Measurements from ENCODE around the gene NOP53. TPM values are rescaled to one million over a fixed set of nuclear protein-coding genes. Genes with fewer than 3 reads are reported as not detected.
"Not testable (repeated sequence)": the region's sequence is repeated elsewhere in the genome, so short reads cannot be mapped to it uniquely, and the experiment has no call there.

Gene NOP53
- total and polyA plus RNA-seq, 7 donors = 96.3 to 268 (median 166) TPM

DNA sequence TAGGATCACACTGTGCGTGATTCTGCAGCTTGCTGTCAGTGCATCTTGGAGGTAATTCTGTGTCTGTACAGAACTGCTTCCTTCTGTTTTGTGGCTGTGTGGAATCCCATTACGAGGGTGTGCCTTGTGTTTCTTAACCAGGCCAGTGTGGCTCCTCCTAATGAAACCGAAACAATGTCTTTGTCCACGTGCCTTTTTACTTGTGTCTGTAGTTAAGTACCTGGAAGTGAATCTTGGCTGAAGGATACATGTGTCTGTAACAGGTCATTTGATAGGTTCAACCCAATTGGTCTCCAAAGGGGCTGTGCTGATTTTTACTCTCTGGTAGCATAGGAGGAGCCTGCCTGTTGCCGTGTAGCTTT is 13.1 kb downstream of the NOP53 start:
- Histone ChIP-seq H3K9me3 (no peaks in the 10 kb centered on the region), H3K27me3 (ENCODE audit: insufficient read depth in 3 of 3, low read length in 2 of 3) (no peaks in the 10 kb centered on the region), H3K4me1 (no peaks in the 10 kb centered on the region), H3K4me3 (no peak overlapping the region), H3K36me3 (ENCODE audit: insufficient read depth in 1 of 2, low read depth in 1 of 2) (peaks cover 14 to 66% of the 10 kb centered on the region in 2 donors), H3K27ac (no peak overlapping the region)
- WGBS, 3 donors = 70 to 90% (median 80%) methylated on average over 5 of the region's 5 CpGs
- intact Hi-C loops (cut with DNase I) = no loop called here
- TF ChIP-seq CTCF (IDR thresholded peaks at IDR 0.05) = no peak
- ATAC-seq (no peak), DNase-seq (no peak)

GRCh38 chr19:47760632-47760999 is 15.3 kb downstream of the NOP53 start:
- no peak overlapping the region for H3K4me3 ChIP-seq
- no peak overlapping the region for H3K27ac ChIP-seq
- peaks cover 14 to 44% of the 10 kb centered on the region in 2 donors for H3K36me3 ChIP-seq (ENCODE audit: insufficient read depth in 1 of 2, low read depth in 1 of 2)
- intact Hi-C loops (cut with DNase I) = no loop called here
- no peaks in the 10 kb centered on the region for H3K9me3 ChIP-seq
- 76 to 90% (median 77%) methylated on average over 5 of the region's 5 CpGs for WGBS, 3 donors
- H3K27me3 ChIP-seq (ENCODE audit: insufficient read depth in 3 of 3, low read length in 2 of 3) = no peaks in the 10 kb centered on the region
- DNase-seq (no peak), ATAC-seq (no peak)
- H3K4me1 ChIP-seq = no peaks in the 10 kb centered on the region
- no peak for TF ChIP-seq CTCF (IDR thresholded peaks at IDR 0.05)

- Histone ChIP-seq H3K4me1 (no peaks in the 10 kb centered on the region), H3K9me3 (no peaks in the 10 kb centered on the region), H3K27ac (no peak overlapping the region), H3K4me3 (no peak overlapping the region), H3K36me3 (ENCODE audit: insufficient read depth in 1 of 2, low read depth in 1 of 2) (peaks cover 10 to 35% of the 10 kb centered on the region in 2 donors), H3K27me3 (ENCODE audit: insufficient read depth in 3 of 3, low read length in 2 of 3) (no peaks in the 10 kb centered on the region)
- intact Hi-C loops (cut with DNase I) = no loop called here
- no peak for TF ChIP-seq CTCF (IDR thresholded peaks at IDR 0.05)
- ATAC-seq (no peak), DNase-seq (no peak)
- 57 to 86% (median 58%) methylated on average over 5 of the region's 5 CpGs for WGBS, 3 donors
Observed at GRCh38 chr19:47761566-47761965, 16.2 kb downstream of the NOP53 start.

GRCh38 chr19:47762151-47762550 is 16.8 kb downstream of the NOP53 start:
- 51 to 86% (median 53%) methylated on average over 3 of the region's 3 CpGs for WGBS, 3 donors
- ATAC-seq = no peak
- no peaks in the 10 kb centered on the region for H3K4me1 ChIP-seq
- no peak for TF ChIP-seq CTCF (IDR thresholded peaks at IDR 0.05)
- no peak overlapping the region for H3K4me3 ChIP-seq
- intact Hi-C loops (cut with DNase I) = no loop called here
- H3K27ac ChIP-seq = no peak overlapping the region
- H3K9me3 ChIP-seq = no peaks in the 10 kb centered on the region
- no peak for DNase-seq
- H3K27me3 ChIP-seq (ENCODE audit: insufficient read depth in 3 of 3, low read length in 2 of 3) = no peaks in the 10 kb centered on the region
- peaks cover 6 to 29% of the 10 kb centered on the region in 2 donors for H3K36me3 ChIP-seq (ENCODE audit: insufficient read depth in 1 of 2, low read depth in 1 of 2)

- DNase-seq (peak in 1 of 2 donors; percentile 68), ATAC-seq (peak in 2 of 4 donors; percentile 29 to 31)
- no peaks in the 10 kb centered on the region for H3K27me3 ChIP-seq (ENCODE audit: insufficient read depth in 3 of 3, low read length in 2 of 3)
- no peak for TF ChIP-seq CTCF (IDR thresholded peaks at IDR 0.05)
- intact Hi-C loops (cut with DNase I) = no loop called here
- peaks cover 4 to 23% of the 10 kb centered on the region in 2 donors for H3K36me3 ChIP-seq (ENCODE audit: insufficient read depth in 1 of 2, low read depth in 1 of 2)
- 63 to 68% (median 64%) methylated on average over 18 of the region's 18 CpGs for WGBS, 3 donors
- no peaks in the 10 kb centered on the region for H3K9me3 ChIP-seq
- no peak overlapping the region for H3K4me3 ChIP-seq
- H3K4me1 ChIP-seq = no peaks in the 10 kb centered on the region
- H3K27ac ChIP-seq = no peak overlapping the region
Observed at GRCh38 chr19:47762615-47763308, 17.4 kb downstream of the NOP53 start.

GRCh38 chr19:47764705-47765104 is 19.4 kb downstream of the NOP53 start:
- DNase-seq; H3K36me3 ChIP-seq (ENCODE audit: insufficient read depth in 1 of 2, low read depth in 1 of 2); H3K4me3 ChIP-seq; intact Hi-C loops (cut with DNase I); H3K27me3 ChIP-seq (ENCODE audit: insufficient read depth in 3 of 3, low read length in 2 of 3); H3K4me1 ChIP-seq; H3K27ac ChIP-seq; ATAC-seq; H3K9me3 ChIP-seq: not testable (repeated sequence)
- 81 to 89% (median 86%) methylated on average over 3 of the region's 3 CpGs for WGBS, 3 donors
